NCI-H2081 (cell line): ENCODE data around the gene SLC46A1.
"Not testable (repeated sequence)": the region's sequence is repeated elsewhere in the genome, so short reads cannot be mapped to it uniquely, and the experiment has no call there.

ENCODE experiments used
- DNase-seq, 2 experiments: peaks; one replicate each; lab custom pipeline; 2025; lab: John Stamatoyannopoulos, UW

The SLC46A1 gene

GRCh38 chr17:28405632-28406472, at the start of gene SLC46A1:
TSS of gene SLC46A1 (minus strand) at chr17:28406212. CDS start at chr17:28406114, 98 bp downstream.
- peak; percentile 41 to 68 for DNase-seq

GRCh38 chr17:28449859-28450258, 43.8 kb upstream of the SLC46A1 start:
- DNase-seq, result no peak

- DNase-seq, result no peak
These were observed 41.4 kb upstream of the SLC46A1 start for GRCh38 chr17:28447396-28447760.

GRCh38 chr17:28446716-28447395, 40.8 kb upstream of the SLC46A1 start:
- no peak for DNase-seq

GRCh38 chr17:28443901-28444638, 38.1 kb upstream of the SLC46A1 start:
- no peak for DNase-seq

GRCh38 chr17:28434326-28434725, 28.3 kb upstream of the SLC46A1 start:
- DNase-seq, result not testable (repeated sequence)

- no peak for DNase-seq
These were observed 27.7 kb upstream of the SLC46A1 start for GRCh38 chr17:28433721-28434120.

GRCh38 chr17:28427982-28428381, 22.0 kb upstream of the SLC46A1 start:
- DNase-seq, result not testable (repeated sequence)

- peak in 1 of 2 experiments; percentile 58 for DNase-seq
These were observed 21.4 kb upstream of the SLC46A1 start for GRCh38 chr17:28427371-28427770.

GRCh38 chr17:28426081-28426519, 20.1 kb upstream of the SLC46A1 start:
- no peak for DNase-seq

GRCh38 chr17:28425206-28425605, 19.2 kb upstream of the SLC46A1 start:
- DNase-seq, result no peak

GRCh38 chr17:28421787-28422305, 15.8 kb upstream of the SLC46A1 start:
- no peak for DNase-seq

GRCh38 chr17:28416703-28417311, 10.8 kb upstream of the SLC46A1 start:
- peak; percentile 31 to 48 for DNase-seq

- no peak for DNase-seq
These were observed 9.9 kb upstream of the SLC46A1 start for GRCh38 chr17:28415886-28416285.

GRCh38 chr17:28413804-28414203, 7.8 kb upstream of the SLC46A1 start:
- DNase-seq, result no peak

- DNase-seq, result no peak
These were observed 6.1 kb upstream of the SLC46A1 start for GRCh38 chr17:28412099-28412498.

GRCh38 chr17:28407974-28408306, 1.9 kb upstream of the SLC46A1 start:
- no peak for DNase-seq

- DNase-seq, result peak in 1 of 2 experiments; percentile 65
These were observed 1.3 kb upstream of the SLC46A1 start for GRCh38 chr17:28407130-28407973.

- peak in 1 of 2 experiments; percentile 30 for DNase-seq
These were observed 432 bp upstream of the SLC46A1 start for GRCh38 chr17:28406473-28406814.

GRCh38 chr17:28404812-28405570, 1.0 kb downstream of the SLC46A1 start:
- no peak for DNase-seq
